D721Med (cell line): ENCODE measurements around the gene SQSTM1.

Experiments used
- DNase-seq: peaks from one replicate; pipeline ENCODE4 v3.0.0; 2011; ENCODE audit warnings: low spot score; ENCODE audit not compliant: insufficient read length
- FAIRE-seq: peaks from 2 replicates; lab custom pipeline; 2011; peaks lifted over from hg19 to GRCh38; lab: Jason Lieb, UNC
- TF ChIP-seq, protein P1 (sequence below): IDR thresholded peaks from 2 replicates; pipeline ENCODE4 v1.5.1; 2012; ENCODE audit warnings: mild to moderate bottlenecking, control low read depth; ENCODE audit not compliant: insufficient read depth; ENCODE audit errors: missing control alignments

SQSTM1 gene

DNA sequence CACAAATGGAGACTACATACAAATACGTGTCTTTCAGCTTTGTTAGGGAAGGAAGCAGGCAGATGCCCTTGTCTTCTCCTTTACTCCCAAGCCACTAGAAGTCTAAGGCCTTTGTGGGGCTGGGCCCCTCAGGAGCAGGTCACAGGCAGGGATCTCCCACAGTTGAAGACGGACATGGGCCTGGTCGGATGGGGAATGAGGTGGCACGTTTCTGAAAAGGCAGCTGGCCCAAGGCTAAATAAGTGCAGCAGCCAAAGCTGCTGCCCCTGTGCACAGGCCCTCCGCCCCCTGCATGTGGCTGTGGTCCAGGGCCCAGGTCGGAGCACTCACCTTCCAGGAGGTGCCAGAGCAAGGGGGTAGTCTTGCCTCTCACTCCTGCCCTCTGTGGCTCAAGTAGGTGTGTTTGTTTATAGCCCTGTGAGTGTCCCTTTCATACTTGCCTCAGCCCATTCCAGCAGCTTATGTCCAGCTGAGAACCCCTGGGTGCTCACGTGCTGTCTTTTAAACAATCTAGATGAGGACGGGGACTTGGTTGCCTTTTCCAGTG lies 1.8 kb downstream of the SQSTM1 start:
- TF ChIP-seq, protein P1, sequence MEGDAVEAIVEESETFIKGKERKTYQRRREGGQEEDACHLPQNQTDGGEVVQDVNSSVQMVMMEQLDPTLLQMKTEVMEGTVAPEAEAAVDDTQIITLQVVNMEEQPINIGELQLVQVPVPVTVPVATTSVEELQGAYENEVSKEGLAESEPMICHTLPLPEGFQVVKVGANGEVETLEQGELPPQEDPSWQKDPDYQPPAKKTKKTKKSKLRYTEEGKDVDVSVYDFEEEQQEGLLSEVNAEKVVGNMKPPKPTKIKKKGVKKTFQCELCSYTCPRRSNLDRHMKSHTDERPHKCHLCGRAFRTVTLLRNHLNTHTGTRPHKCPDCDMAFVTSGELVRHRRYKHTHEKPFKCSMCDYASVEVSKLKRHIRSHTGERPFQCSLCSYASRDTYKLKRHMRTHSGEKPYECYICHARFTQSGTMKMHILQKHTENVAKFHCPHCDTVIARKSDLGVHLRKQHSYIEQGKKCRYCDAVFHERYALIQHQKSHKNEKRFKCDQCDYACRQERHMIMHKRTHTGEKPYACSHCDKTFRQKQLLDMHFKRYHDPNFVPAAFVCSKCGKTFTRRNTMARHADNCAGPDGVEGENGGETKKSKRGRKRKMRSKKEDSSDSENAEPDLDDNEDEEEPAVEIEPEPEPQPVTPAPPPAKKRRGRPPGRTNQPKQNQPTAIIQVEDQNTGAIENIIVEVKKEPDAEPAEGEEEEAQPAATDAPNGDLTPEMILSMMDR: no peak
- no peak for DNase-seq
- FAIRE-seq: no peak

DNA sequence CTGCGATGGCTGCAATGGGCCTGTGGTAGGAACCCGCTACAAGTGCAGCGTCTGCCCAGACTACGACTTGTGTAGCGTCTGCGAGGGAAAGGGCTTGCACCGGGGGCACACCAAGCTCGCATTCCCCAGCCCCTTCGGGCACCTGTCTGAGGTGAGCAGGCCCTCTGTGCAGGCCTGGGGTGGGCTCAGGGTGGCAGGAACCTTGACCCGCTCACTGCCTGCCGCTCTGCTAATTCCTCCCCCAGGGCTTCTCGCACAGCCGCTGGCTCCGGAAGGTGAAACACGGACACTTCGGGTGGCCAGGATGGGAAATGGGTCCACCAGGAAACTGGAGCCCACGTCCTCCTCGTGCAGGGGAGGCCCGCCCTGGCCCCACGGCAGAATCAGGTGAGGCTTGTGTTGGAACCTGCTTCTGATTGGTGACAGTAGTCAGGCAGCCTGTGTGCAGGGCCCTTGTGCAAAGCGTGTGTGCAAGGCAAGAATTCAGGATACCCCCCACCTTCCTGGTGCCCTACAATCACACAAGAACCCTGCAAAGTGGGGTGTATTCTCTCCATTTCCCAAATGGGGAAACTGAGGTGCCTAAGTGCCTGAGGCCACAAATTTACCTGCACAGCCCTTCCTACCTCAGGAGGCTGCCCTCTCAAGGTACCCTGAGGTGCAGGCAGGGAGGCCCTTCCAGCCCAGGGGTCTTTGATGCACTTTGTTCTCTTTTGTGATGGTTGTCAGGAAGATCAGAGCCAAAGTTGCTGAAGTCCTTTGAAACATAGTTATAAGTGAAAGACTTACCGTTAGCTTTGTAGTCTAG lies 3.4 kb downstream of the SQSTM1 start:
- DNase-seq (no peak), FAIRE-seq (no peak)
- TF ChIP-seq, protein P1: no peak

DNA sequence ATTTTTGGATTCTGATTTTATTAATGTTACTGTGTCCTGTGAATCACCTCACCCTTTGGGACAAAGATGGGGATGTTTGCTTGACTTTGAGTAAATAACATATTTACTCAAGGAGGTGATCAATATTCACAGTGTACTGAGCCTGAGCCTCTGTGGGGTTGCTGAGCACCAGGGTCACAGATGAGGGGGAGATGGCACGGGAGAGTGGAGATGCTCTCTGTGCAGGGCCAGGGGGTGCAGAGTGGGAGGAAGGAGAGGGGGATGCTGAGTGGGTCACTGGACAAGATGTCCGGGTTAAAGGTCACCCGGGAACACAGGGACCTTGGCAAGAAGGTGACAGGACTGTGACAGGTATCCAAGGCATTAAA lies 4.0 kb downstream of the SQSTM1 start:
- TF ChIP-seq, protein P1: no peak
- FAIRE-seq: no peak
- no peak for DNase-seq

DNA sequence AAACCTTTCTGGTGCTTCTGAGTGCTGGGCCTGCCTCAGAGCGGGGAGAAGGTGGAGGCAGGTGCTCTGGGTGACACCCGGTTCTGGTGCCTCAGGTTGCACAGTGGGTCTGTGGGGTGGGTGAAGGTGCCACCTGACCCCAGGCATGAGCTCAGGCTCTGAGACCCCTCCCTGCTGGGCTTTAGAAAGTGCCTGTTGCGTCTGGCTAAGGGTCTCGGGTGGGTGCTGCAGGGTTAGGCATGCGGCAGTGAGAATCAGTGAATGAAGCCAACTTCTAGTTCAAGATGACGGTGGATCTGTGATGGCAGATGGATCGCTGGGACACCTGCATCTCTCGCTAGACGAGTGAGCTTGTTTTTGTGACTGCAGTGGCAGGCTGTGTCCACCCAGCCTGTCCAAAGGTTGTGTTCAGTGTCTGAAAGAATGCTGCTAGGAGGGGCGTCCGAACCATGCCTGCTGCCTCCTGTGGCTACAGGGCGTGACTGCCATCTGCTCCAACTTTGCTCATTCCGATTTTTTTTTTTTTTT lies 5.0 kb downstream of the SQSTM1 start:
- TF ChIP-seq, protein P1: no peak
- no peak for DNase-seq
- no peak for FAIRE-seq

DNA sequence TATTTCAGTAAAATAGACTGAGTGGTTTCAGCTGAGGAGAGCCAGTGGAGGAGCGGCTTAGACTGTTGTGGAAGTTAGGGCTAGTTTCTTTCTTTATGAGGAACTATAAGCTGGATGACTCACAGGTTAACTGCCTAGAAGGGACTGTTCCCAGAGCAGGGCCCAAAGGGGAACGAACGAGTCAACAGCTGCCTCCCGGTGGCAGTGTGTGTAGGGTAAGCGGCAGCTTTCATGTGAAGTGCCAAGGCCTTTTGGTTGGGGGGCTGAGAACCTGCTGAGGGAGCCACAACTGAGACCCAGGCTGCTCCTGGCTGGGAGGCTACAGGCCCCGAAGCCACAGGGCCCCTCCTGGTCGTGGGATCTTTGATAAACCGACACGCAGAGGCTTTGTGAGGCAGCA lies 7.0 kb downstream of the SQSTM1 start:
- DNase-seq (no peak), FAIRE-seq (no peak)
- TF ChIP-seq, protein P1: no peak

DNA sequence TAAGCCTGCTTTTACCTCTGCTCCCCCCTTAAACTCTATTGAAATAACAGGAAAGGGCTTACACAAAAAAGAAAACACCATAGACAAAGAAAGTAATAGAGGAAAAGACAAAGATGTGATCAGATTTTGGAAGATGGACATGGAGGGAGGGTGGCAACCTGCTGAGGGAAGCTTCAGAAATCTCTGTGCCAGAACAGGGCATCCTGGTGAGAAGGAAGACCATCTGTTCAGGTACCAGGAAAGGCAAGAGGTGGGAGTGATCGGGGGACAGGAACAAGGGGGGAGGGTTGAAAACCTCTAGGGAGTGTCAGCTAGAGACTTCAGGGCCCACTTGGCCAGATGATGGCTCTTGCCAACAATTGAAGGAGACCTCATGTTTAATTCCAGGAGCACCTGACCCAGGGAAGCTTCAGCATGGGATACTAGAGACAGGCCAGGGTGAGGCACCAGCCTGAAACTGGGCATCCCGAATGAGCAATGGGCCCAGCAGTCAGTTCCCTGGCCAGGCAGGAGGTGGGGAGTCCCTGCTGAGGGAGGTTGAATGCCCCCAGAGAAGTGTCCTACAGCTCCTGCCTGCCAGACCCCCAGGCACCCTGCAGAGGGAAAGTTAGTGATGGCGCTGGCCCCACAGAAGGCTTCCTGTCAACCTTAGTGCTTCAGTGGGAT lies 8.2 kb downstream of the SQSTM1 start:
- TF ChIP-seq, protein P1: no peak
- no peak for DNase-seq
- FAIRE-seq: no peak
